ENCODE results near the gene SPEM2.

DNA sequence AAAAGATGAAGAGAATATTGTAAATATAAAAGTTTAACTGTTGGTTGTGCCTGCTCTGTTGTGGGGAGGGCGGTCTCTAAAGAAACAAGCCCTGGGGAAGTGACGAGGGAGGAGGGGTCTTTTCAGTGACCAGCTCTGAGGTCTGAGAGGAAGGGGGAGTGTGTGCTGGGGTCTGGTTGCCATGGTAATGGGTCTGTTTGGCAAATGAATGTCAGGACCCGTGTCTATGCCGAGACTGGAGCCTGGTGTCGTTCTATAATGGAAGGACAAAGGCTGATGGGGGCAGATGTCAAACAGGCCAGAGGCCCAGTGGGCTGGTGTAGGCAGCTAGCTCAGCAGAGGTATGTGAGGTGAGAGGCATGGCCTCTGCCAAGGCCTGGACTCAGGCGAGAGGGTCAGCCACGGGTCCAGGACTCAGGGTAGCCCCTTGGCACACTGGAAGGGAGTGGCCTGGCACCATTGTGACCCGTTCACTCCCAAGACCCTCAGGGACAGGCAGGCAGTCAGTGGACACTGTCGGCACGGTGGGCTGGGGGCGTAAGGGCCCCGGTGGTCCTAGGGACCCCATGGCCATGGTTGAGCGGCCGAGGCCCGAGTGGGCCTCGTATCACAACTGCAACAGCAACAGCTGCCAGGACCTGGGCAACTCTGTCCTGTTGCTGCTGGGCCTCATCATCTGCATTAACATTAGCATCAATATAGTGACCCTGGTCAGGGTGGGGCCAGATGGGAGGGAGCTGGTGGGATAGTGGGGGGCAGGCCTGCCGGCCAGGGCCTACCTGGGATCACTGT, 5.4 kb upstream of the SPEM2 start, which contains the start of gene SPEM1:
- TF ChIP-seq, protein P1, sequence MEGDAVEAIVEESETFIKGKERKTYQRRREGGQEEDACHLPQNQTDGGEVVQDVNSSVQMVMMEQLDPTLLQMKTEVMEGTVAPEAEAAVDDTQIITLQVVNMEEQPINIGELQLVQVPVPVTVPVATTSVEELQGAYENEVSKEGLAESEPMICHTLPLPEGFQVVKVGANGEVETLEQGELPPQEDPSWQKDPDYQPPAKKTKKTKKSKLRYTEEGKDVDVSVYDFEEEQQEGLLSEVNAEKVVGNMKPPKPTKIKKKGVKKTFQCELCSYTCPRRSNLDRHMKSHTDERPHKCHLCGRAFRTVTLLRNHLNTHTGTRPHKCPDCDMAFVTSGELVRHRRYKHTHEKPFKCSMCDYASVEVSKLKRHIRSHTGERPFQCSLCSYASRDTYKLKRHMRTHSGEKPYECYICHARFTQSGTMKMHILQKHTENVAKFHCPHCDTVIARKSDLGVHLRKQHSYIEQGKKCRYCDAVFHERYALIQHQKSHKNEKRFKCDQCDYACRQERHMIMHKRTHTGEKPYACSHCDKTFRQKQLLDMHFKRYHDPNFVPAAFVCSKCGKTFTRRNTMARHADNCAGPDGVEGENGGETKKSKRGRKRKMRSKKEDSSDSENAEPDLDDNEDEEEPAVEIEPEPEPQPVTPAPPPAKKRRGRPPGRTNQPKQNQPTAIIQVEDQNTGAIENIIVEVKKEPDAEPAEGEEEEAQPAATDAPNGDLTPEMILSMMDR (IDR thresholded peaks at IDR 0.05) = no peak
- no peak for TF ChIP-seq EP300 (IDR thresholded peaks at IDR 0.05)

Measured in ovary (tissue), 3 donors.